Suprapubic skin (tissue), 4 donors: ENCODE data around the gene DAP.

Experiments used
- EP300 ChIP-seq: sonication (generic); formaldehyde crosslinking; IDR thresholded peaks from one replicate; pipeline ENCODE4 v1.6.1; 2017; ENCODE audit warnings: antibody characterized with exemption
- POLR2A ChIP-seq, 2 donors: fragments of 450-650 bp; IDR thresholded peaks; one replicate each; pipeline ENCODE4 v1.6.1; 2017; ENCODE audit warnings: antibody characterized with exemption in 2 of 2, mild to moderate bottlenecking in 2 of 2, moderate library complexity in 2 of 2
- POLR2AphosphoS5 ChIP-seq, 3 donors: sonication (generic); formaldehyde crosslinking; IDR thresholded peaks; one replicate each; pipeline ENCODE4 v1.6.1; 2017; ENCODE audit warnings: antibody characterized with exemption in 3 of 3
- TF ChIP-seq, protein P1 (sequence below), 2 donors: fragments of 200-600 bp in 1 of 2; fragments of 450-650 bp in 1 of 2; sonication (generic) in 1 of 2; IDR thresholded peaks; one replicate each; pipeline ENCODE4 v1.5.1; 2016 to 2019; ENCODE audit warnings: antibody characterized with exemption in 2 of 2, mild to moderate bottlenecking in 1 of 2, moderate library complexity in 1 of 2

DNA sequence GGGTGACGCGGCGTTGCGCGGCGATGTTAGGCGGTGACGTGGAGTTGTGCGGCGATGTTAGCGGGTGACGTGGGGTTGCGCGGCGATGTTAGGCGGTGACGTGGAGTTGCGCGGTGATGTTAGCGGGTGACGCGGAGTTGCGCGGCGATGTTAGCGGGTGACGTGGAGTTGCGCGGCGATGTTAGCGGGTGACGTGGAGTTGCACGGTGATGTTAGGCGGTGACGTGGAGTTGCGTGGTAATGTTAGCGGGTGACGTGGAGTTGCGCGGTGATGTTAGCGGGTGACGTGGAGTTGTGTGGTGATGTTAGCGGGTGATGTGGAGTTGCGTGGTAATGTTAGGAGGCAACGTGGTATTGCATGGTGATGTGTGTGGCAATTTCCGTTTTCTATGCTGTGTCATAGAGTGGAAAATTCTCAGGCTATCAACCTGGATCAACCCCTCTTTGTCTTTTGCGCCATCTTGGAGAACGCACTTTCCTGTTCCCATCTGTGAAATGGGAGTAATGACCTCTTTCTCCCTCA is 121.1 kb downstream of the DAP start:
- TF ChIP-seq, protein P1, sequence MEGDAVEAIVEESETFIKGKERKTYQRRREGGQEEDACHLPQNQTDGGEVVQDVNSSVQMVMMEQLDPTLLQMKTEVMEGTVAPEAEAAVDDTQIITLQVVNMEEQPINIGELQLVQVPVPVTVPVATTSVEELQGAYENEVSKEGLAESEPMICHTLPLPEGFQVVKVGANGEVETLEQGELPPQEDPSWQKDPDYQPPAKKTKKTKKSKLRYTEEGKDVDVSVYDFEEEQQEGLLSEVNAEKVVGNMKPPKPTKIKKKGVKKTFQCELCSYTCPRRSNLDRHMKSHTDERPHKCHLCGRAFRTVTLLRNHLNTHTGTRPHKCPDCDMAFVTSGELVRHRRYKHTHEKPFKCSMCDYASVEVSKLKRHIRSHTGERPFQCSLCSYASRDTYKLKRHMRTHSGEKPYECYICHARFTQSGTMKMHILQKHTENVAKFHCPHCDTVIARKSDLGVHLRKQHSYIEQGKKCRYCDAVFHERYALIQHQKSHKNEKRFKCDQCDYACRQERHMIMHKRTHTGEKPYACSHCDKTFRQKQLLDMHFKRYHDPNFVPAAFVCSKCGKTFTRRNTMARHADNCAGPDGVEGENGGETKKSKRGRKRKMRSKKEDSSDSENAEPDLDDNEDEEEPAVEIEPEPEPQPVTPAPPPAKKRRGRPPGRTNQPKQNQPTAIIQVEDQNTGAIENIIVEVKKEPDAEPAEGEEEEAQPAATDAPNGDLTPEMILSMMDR (IDR thresholded peaks at IDR 0.05) = no peak
- no peak for TF ChIP-seq POLR2A (IDR thresholded peaks at IDR 0.05)
- no peak for TF ChIP-seq EP300
- TF ChIP-seq POLR2AphosphoS5 (IDR thresholded peaks at IDR 0.05) = no peak
